GM23338 (cell line): ENCODE results near the gene SLC4A4. TPM values are rescaled to one million over a fixed set of nuclear protein-coding genes. Genes with fewer than 3 reads are reported as not detected.

Experiments
- ATAC-seq: fragments of 200-7000 bp; cut with Tn5 transposase; 3 replicates; pipeline ENCODE4 v1.9.1; 2020
- DNase-seq: peaks from one replicate; pipeline ENCODE4 v3.0.0-alpha.2; 2015; ENCODE audit warnings: low spot score
- H2AFZ ChIP-seq: fragments of 200-600 bp; sonication (generic); 2 replicates; pipeline ENCODE4 v1.8.0; 2016; ENCODE audit warnings: antibody characterized with exemption, mild to moderate bottlenecking, moderate library complexity
- H3F3A ChIP-seq: fragments of 200-600 bp; sonication (generic); replicated peaks from 2 replicates; pipeline ENCODE4 v1.8.0; 2017; ENCODE audit warnings: antibody characterized with exemption, mixed run types, low read depth
- H3K27ac ChIP-seq: fragments of 200-600 bp; sonication (generic); 2 replicates; pipeline ENCODE4 v1.6.1; 2016; ENCODE audit warnings: low read depth
- H3K27me3 ChIP-seq: fragments of 200-600 bp; sonication (generic); 2 replicates; pipeline ENCODE4 v1.8.0; 2016; ENCODE audit warnings: mild to moderate bottlenecking, mixed run types, moderate library complexity; ENCODE audit not compliant: insufficient read depth
- H3K36me3 ChIP-seq: fragments of 200-600 bp; sonication (generic); 2 replicates; pipeline ENCODE4 v1.8.0; 2016; ENCODE audit warnings: mild to moderate bottlenecking; ENCODE audit not compliant: insufficient read depth
- H3K4me1 ChIP-seq: fragments of 200-600 bp; sonication (generic); 2 replicates; pipeline ENCODE4 v1.8.0; 2016; ENCODE audit warnings: mild to moderate bottlenecking, moderate library complexity; ENCODE audit not compliant: insufficient read depth
- H3K4me2 ChIP-seq: fragments of 200-600 bp; sonication (generic); 2 replicates; pipeline ENCODE4 v1.7.1; 2017; ENCODE audit warnings: mixed run types
- H3K4me3 ChIP-seq: fragments of 200-600 bp; sonication (generic); 2 replicates; pipeline ENCODE4 v1.6.1; 2016; ENCODE audit warnings: mixed run types
- H3K79me2 ChIP-seq: fragments of 200-600 bp; sonication (generic); replicated peaks from 2 replicates; pipeline ENCODE4 v1.8.0; 2017; ENCODE audit warnings: mild to moderate bottlenecking; ENCODE audit not compliant: insufficient read depth
- H3K9me2 ChIP-seq: fragments of 200-600 bp; sonication (generic); 2 replicates; pipeline ENCODE4 v1.8.0; 2017; ENCODE audit not compliant: insufficient read depth
- H4K20me1 ChIP-seq: fragments of 200-600 bp; sonication (generic); replicated peaks from 2 replicates; pipeline ENCODE4 v1.8.0; 2017; ENCODE audit warnings: mild to moderate bottlenecking; ENCODE audit not compliant: insufficient read depth
- H3K27ac Mint-ChIP-seq: 2 replicates; pipeline ENCODE4 v1.8.0; 2020; ENCODE audit warnings: inconsistent platforms, mild to moderate bottlenecking, moderate library complexity, mixed read lengths
- H3K27me3 Mint-ChIP-seq: 3 replicates; pipeline ENCODE4 v1.8.0; 2022; ENCODE audit warnings: low read depth, mild to moderate bottlenecking, moderate library complexity, mixed read lengths, inconsistent platforms; ENCODE audit not compliant: insufficient read depth, poor library complexity
- H3K36me3 Mint-ChIP-seq: 3 replicates; pipeline ENCODE4 v1.8.0; 2021; ENCODE audit warnings: low read depth, mild to moderate bottlenecking, inconsistent platforms, moderate library complexity, mixed read lengths
- H3K4me1 Mint-ChIP-seq: 3 replicates; pipeline ENCODE4 v1.8.0; 2020; ENCODE audit warnings: mild to moderate bottlenecking, inconsistent platforms, mixed read lengths
- H3K4me3 Mint-ChIP-seq: 3 replicates; pipeline ENCODE4 v1.8.0; 2021; ENCODE audit warnings: moderate library complexity, mild to moderate bottlenecking, inconsistent platforms, mixed read lengths
- H3K9me3 Mint-ChIP-seq: 3 replicates; pipeline ENCODE4 v1.8.0; 2020; ENCODE audit warnings: moderate library complexity, mild to moderate bottlenecking, inconsistent platforms, mixed read lengths
- CREB1 ChIP-seq: fragments of 250-450 bp; sonication (Bioruptor Pico); IDR thresholded peaks from 2 replicates; pipeline ENCODE4 v1.5.0; 2020; ENCODE audit warnings: low read depth, mild to moderate bottlenecking, moderate library complexity
- EZH2 ChIP-seq: fragments of 200-600 bp; sonication (generic); IDR thresholded peaks from one replicate; pipeline ENCODE4 v1.8.0; 2017; ENCODE audit warnings: antibody characterized with exemption, mild to moderate bottlenecking, low read depth; ENCODE audit not compliant: unreplicated experiment
- EZH2phosphoT487 ChIP-seq: fragments of 200-600 bp; sonication (generic); IDR thresholded peaks from one replicate; pipeline ENCODE4 v1.8.1; 2018; ENCODE audit warnings: antibody characterized with exemption; ENCODE audit not compliant: unreplicated experiment
- JUNB ChIP-seq: IDR thresholded peaks from one replicate; pipeline ENCODE4 v1.6.1; 2016; ENCODE audit warnings: antibody characterized with exemption; ENCODE audit not compliant: unreplicated experiment
- NANOG ChIP-seq: IDR thresholded peaks from 2 replicates; pipeline ENCODE4 v1.6.1; 2016; ENCODE audit warnings: antibody characterized with exemption, borderline replicate concordance
- POLR2AphosphoS5 ChIP-seq: IDR thresholded peaks from 2 replicates; pipeline ENCODE4 v1.6.1; 2016; ENCODE audit warnings: antibody characterized with exemption, low read depth
- STAT1 ChIP-seq: IDR thresholded peaks from one replicate; pipeline ENCODE4 v1.6.1; 2016; ENCODE audit warnings: antibody characterized with exemption; ENCODE audit not compliant: unreplicated experiment
- ZNF114 ChIP-seq: fragments of 250-450 bp; sonication (Bioruptor Pico); IDR thresholded peaks from 2 replicates; pipeline ENCODE4 v1.5.0; 2020; ENCODE audit warnings: mild to moderate bottlenecking, moderate library complexity
- ZNF331 ChIP-seq: fragments of 250-450 bp; sonication (Bioruptor Pico); IDR thresholded peaks from 2 replicates; pipeline ENCODE4 v1.5.0; 2020; ENCODE audit warnings: low read depth, mild to moderate bottlenecking, moderate library complexity
- polyA plus RNA-seq: library from polyadenylated mRNA; unstranded; fragments of >200 nt; fragmentation: Nextera tagmentation; extraction: Ambion mirVana; gene quantifications from 2 replicates; pipeline ENCODE4 v1.2.1, GENCODE V29; 2016
- total RNA-seq: library from RNA; depleted of rRNA; stranded (reverse); fragments of >200 nt; shearing (Covaris generic); gene quantifications from 2 replicates; pipeline ENCODE4 v1.2.3, GENCODE V29; 2014
- TF ChIP-seq, protein P1 (sequence below): fragments of 250-450 bp; sonication (Bioruptor Pico); IDR thresholded peaks from 2 replicates; pipeline ENCODE4 v1.5.0; 2020; ENCODE audit warnings: mild to moderate bottlenecking, moderate library complexity
- TF ChIP-seq, protein P2 (sequence below): IDR thresholded peaks from one replicate; pipeline ENCODE4 v1.6.1; 2018; ENCODE audit warnings: antibody characterized with exemption; ENCODE audit not compliant: unreplicated experiment
- TF ChIP-seq, protein P3 (sequence below), 2 experiments: fragments of 200-600 bp in 1 of 2; sonication (generic) in 1 of 2; conservative IDR thresholded peaks; 2 replicates each; pipeline versions ENCODE4 v1.5.1 to v1.6.1; 2016 to 2017; ENCODE audit warnings: antibody characterized with exemption in 2 of 2, low read depth in 2 of 2, mild to moderate bottlenecking in 2 of 2, moderate library complexity in 1 of 2
- TF ChIP-seq, protein P4 (sequence below): IDR thresholded peaks from 2 replicates; pipeline ENCODE4 v1.6.1; 2016; ENCODE audit warnings: antibody characterized with exemption

SLC4A4 gene
- total and polyA plus RNA-seq, 2 experiments from 2014 or later = 1.0 to 1.5 TPM

DNA sequence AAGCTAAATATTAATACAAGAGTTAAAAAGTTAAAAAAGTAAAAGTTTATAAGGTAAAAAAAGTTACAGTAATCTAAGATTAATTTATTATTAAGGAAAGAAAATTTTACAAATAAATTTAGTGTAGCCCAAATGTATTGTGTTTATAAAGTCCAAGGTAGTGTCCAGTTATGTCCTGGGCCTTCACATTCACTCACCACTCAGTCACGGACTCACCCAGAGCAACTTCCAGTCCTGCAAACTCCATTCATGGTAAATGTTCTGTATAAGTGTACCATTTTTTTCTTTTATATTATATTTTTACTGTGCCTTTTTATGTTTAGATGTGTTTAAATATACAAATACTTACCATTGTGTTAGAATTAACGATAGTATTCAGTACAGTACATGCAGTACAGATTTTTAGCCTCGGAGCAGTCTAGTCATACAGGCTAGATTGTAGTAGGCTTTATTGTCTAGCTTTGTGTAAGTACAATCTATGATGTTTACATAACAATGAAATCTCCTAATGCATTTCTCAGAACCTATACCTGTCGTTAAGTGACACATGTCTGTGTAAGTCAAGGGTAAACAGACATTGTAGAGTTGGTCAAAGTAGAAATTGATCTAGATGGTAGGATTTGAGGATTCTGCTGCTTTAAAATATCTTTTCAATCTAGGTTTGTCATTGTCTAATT is 247.4 kb downstream of the SLC4A4 start:
- H3K36me3 ChIP-seq = peaks cover 3% of the 10 kb centered on the region; the same call in 1 of the 2 replicates
- H3K4me3 ChIP-seq = no peak overlapping the region
- 0 out of 3 replicates have a peak, but pooled peaks cover 4% of the 10 kb centered on the region for H3K4me1 Mint-ChIP-seq
- H2AFZ ChIP-seq = no peak overlapping the region
- H3K27ac Mint-ChIP-seq = no peak overlapping the region
- no peaks in the 10 kb centered on the region for H3K9me2 ChIP-seq
- no peak for DNase-seq
- no peak overlapping the region for H3K27ac ChIP-seq
- no peaks in the 10 kb centered on the region for H3K79me2 ChIP-seq
- peaks cover 13% of the 10 kb centered on the region; the same call in 2 of the 3 replicates for H3K9me3 Mint-ChIP-seq
- H3K4me1 ChIP-seq = no peaks in the 10 kb centered on the region
- ATAC-seq = no peak
- no peaks in the 10 kb centered on the region for H3K27me3 ChIP-seq
- H3F3A ChIP-seq = no peaks in the 10 kb centered on the region
- H4K20me1 ChIP-seq = no peaks in the 10 kb centered on the region
- H3K27me3 Mint-ChIP-seq = peaks cover 5% of the 10 kb centered on the region
- no peak overlapping the region for H3K4me2 ChIP-seq
- TF ChIP-seq EZH2 (no peak), CREB1 (no peak), JUNB (no peak), ZNF331 (CRISPR knock-in tag) (no peak), EZH2phosphoT487 (no peak), ZNF114 (no peak), STAT1 (no peak), POLR2AphosphoS5 (no peak), NANOG (no peak)
- TF ChIP-seq, protein P1, sequence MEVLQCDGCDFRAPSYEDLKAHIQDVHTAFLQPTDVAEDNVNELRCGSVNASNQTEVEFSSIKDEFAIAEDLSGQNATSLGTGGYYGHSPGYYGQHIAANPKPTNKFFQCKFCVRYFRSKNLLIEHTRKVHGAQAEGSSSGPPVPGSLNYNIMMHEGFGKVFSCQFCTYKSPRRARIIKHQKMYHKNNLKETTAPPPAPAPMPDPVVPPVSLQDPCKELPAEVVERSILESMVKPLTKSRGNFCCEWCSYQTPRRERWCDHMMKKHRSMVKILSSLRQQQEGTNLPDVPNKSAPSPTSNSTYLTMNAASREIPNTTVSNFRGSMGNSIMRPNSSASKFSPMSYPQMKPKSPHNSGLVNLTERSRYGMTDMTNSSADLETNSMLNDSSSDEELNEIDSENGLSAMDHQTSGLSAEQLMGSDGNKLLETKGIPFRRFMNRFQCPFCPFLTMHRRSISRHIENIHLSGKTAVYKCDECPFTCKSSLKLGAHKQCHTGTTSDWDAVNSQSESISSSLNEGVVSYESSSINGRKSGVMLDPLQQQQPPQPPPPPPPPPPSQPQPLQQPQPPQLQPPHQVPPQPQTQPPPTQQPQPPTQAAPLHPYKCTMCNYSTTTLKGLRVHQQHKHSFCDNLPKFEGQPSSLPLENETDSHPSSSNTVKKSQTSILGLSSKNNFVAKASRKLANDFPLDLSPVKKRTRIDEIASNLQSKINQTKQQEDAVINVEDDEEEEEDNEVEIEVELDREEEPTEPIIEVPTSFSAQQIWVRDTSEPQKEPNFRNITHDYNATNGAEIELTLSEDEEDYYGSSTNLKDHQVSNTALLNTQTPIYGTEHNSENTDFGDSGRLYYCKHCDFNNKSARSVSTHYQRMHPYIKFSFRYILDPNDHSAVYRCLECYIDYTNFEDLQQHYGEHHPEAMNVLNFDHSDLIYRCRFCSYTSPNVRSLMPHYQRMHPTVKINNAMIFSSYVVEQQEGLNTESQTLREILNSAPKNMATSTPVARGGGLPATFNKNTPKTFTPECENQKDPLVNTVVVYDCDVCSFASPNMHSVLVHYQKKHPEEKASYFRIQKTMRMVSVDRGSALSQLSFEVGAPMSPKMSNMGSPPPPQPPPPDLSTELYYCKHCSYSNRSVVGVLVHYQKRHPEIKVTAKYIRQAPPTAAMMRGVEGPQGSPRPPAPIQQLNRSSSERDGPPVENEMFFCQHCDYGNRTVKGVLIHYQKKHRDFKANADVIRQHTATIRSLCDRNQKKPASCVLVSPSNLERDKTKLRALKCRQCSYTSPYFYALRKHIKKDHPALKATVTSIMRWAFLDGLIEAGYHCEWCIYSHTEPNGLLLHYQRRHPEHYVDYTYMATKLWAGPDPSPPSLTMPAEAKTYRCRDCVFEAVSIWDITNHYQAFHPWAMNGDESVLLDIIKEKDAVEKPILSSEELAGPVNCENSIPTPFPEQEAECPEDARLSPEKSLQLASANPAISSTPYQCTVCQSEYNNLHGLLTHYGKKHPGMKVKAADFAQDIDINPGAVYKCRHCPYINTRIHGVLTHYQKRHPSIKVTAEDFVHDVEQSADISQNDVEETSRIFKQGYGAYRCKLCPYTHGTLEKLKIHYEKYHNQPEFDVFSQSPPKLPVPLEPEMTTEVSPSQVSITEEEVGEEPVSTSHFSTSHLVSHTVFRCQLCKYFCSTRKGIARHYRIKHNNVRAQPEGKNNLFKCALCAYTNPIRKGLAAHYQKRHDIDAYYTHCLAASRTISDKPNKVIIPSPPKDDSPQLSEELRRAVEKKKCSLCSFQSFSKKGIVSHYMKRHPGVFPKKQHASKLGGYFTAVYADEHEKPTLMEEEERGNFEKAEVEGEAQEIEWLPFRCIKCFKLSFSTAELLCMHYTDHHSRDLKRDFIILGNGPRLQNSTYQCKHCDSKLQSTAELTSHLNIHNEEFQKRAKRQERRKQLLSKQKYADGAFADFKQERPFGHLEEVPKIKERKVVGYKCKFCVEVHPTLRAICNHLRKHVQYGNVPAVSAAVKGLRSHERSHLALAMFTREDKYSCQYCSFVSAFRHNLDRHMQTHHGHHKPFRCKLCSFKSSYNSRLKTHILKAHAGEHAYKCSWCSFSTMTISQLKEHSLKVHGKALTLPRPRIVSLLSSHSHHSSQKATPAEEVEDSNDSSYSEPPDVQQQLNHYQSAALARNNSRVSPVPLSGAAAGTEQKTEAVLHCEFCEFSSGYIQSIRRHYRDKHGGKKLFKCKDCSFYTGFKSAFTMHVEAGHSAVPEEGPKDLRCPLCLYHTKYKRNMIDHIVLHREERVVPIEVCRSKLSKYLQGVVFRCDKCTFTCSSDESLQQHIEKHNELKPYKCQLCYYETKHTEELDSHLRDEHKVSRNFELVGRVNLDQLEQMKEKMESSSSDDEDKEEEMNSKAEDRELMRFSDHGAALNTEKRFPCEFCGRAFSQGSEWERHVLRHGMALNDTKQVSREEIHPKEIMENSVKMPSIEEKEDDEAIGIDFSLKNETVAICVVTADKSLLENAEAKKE = no peak
- TF ChIP-seq, protein P2, sequence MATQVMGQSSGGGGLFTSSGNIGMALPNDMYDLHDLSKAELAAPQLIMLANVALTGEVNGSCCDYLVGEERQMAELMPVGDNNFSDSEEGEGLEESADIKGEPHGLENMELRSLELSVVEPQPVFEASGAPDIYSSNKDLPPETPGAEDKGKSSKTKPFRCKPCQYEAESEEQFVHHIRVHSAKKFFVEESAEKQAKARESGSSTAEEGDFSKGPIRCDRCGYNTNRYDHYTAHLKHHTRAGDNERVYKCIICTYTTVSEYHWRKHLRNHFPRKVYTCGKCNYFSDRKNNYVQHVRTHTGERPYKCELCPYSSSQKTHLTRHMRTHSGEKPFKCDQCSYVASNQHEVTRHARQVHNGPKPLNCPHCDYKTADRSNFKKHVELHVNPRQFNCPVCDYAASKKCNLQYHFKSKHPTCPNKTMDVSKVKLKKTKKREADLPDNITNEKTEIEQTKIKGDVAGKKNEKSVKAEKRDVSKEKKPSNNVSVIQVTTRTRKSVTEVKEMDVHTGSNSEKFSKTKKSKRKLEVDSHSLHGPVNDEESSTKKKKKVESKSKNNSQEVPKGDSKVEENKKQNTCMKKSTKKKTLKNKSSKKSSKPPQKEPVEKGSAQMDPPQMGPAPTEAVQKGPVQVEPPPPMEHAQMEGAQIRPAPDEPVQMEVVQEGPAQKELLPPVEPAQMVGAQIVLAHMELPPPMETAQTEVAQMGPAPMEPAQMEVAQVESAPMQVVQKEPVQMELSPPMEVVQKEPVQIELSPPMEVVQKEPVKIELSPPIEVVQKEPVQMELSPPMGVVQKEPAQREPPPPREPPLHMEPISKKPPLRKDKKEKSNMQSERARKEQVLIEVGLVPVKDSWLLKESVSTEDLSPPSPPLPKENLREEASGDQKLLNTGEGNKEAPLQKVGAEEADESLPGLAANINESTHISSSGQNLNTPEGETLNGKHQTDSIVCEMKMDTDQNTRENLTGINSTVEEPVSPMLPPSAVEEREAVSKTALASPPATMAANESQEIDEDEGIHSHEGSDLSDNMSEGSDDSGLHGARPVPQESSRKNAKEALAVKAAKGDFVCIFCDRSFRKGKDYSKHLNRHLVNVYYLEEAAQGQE = no peak
- TF ChIP-seq, protein P3, sequence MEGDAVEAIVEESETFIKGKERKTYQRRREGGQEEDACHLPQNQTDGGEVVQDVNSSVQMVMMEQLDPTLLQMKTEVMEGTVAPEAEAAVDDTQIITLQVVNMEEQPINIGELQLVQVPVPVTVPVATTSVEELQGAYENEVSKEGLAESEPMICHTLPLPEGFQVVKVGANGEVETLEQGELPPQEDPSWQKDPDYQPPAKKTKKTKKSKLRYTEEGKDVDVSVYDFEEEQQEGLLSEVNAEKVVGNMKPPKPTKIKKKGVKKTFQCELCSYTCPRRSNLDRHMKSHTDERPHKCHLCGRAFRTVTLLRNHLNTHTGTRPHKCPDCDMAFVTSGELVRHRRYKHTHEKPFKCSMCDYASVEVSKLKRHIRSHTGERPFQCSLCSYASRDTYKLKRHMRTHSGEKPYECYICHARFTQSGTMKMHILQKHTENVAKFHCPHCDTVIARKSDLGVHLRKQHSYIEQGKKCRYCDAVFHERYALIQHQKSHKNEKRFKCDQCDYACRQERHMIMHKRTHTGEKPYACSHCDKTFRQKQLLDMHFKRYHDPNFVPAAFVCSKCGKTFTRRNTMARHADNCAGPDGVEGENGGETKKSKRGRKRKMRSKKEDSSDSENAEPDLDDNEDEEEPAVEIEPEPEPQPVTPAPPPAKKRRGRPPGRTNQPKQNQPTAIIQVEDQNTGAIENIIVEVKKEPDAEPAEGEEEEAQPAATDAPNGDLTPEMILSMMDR (conservative IDR thresholded peaks at IDR 0.05; ENCODE audit: low read depth in 2 of 2) = no peak
- TF ChIP-seq, protein P4, sequence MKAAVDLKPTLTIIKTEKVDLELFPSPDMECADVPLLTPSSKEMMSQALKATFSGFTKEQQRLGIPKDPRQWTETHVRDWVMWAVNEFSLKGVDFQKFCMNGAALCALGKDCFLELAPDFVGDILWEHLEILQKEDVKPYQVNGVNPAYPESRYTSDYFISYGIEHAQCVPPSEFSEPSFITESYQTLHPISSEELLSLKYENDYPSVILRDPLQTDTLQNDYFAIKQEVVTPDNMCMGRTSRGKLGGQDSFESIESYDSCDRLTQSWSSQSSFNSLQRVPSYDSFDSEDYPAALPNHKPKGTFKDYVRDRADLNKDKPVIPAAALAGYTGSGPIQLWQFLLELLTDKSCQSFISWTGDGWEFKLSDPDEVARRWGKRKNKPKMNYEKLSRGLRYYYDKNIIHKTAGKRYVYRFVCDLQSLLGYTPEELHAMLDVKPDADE = no peak
- H3K4me3 Mint-ChIP-seq = no peak overlapping the region
- H3K36me3 Mint-ChIP-seq = peaks cover 13% of the 10 kb centered on the region
